Nephron (organoid): Measurements from ENCODE around the gene CITED4.

ENCODE experiments used
- H3K27ac Mint-ChIP-seq, 3 experiments: 2 replicates each; pipeline ENCODE4 v1.8.0; 2020; ENCODE audit warnings: mixed read lengths in 3 of 3, mild to moderate bottlenecking in 2 of 3, moderate library complexity in 1 of 3
- H3K27me3 Mint-ChIP-seq: 2 replicates; pipeline ENCODE4 v1.8.0; 2021; ENCODE audit warnings: low read depth, mild to moderate bottlenecking, moderate library complexity, mixed read lengths
- H3K36me3 Mint-ChIP-seq: 2 replicates; pipeline ENCODE4 v1.8.0; 2020; ENCODE audit warnings: low read depth, mixed read lengths
- H3K4me1 Mint-ChIP-seq: 2 replicates; pipeline ENCODE4 v1.8.0; 2020; ENCODE audit warnings: mixed read lengths
- H3K4me3 Mint-ChIP-seq, 3 experiments: 2 replicates each; pipeline ENCODE4 v1.8.0; 2020; ENCODE audit warnings: mild to moderate bottlenecking in 3 of 3, mixed read lengths in 3 of 3, moderate library complexity in 2 of 3
- H3K9me3 Mint-ChIP-seq: 2 replicates; pipeline ENCODE4 v1.8.0; 2020; ENCODE audit warnings: mixed read lengths
- CTCF ChIP-seq, 3 experiments: fragments of 200-600 bp; sonication (generic); IDR thresholded peaks; one replicate each; pipeline ENCODE4 v1.5.0; 2021; ENCODE audit warnings: antibody characterized with exemption in 3 of 3; ENCODE audit not compliant: unreplicated experiment in 3 of 3

The CITED4 gene

GRCh38 chr1:40906781-40907400 lies 44.7 kb upstream of the CITED4 start:
- Mint-ChIP-seq H3K4me3 (no peak overlapping the region), H3K36me3 (no peaks in the 10 kb centered on the region), H3K27ac (no peak overlapping the region), H3K27me3 (no peaks in the 10 kb centered on the region), H3K9me3 (no peaks in the 10 kb centered on the region), H3K4me1 (no peaks in the 10 kb centered on the region)
- no peak for TF ChIP-seq CTCF (IDR thresholded peaks at IDR 0.05; ENCODE audit: unreplicated experiment in 3 of 3)

GRCh38 chr1:40905061-40905460 lies 42.9 kb upstream of the CITED4 start:
- H3K27me3 Mint-ChIP-seq, result peaks cover 5% of the 10 kb centered on the region
- no peaks in the 10 kb centered on the region for H3K36me3 Mint-ChIP-seq
- no peaks in the 10 kb centered on the region for H3K4me1 Mint-ChIP-seq
- no peak for TF ChIP-seq CTCF (IDR thresholded peaks at IDR 0.05; ENCODE audit: unreplicated experiment in 3 of 3)
- no peak overlapping the region for H3K4me3 Mint-ChIP-seq
- no peak overlapping the region for H3K27ac Mint-ChIP-seq
- no peaks in the 10 kb centered on the region for H3K9me3 Mint-ChIP-seq

GRCh38 chr1:40903106-40903505 lies 40.9 kb upstream of the CITED4 start:
- TF ChIP-seq CTCF (IDR thresholded peaks at IDR 0.05; ENCODE audit: unreplicated experiment in 3 of 3), result no peak
- Mint-ChIP-seq H3K4me1 (no peaks in the 10 kb centered on the region), H3K4me3 (no peak overlapping the region), H3K36me3 (no peaks in the 10 kb centered on the region), H3K27ac (no peak overlapping the region), H3K9me3 (no peaks in the 10 kb centered on the region), H3K27me3 (peaks cover 10% of the 10 kb centered on the region)

- Mint-ChIP-seq H3K27ac (no peak overlapping the region), H3K36me3 (no peaks in the 10 kb centered on the region), H3K27me3 (peaks cover 10% of the 10 kb centered on the region), H3K9me3 (no peaks in the 10 kb centered on the region), H3K4me1 (no peaks in the 10 kb centered on the region), H3K4me3 (no peak overlapping the region)
- no peak for TF ChIP-seq CTCF (IDR thresholded peaks at IDR 0.05; ENCODE audit: unreplicated experiment in 3 of 3)
Measured at GRCh38 chr1:40901886-40902852, 40.0 kb upstream of the CITED4 start.

GRCh38 chr1:40899230-40899870 lies 37.2 kb upstream of the CITED4 start:
- H3K36me3 Mint-ChIP-seq, result no peaks in the 10 kb centered on the region
- peaks cover 14% of the 10 kb centered on the region for H3K27me3 Mint-ChIP-seq
- TF ChIP-seq CTCF (IDR thresholded peaks at IDR 0.05; ENCODE audit: unreplicated experiment in 3 of 3), result no peak
- no peak overlapping the region for H3K4me3 Mint-ChIP-seq
- H3K9me3 Mint-ChIP-seq, result peaks cover 11% of the 10 kb centered on the region
- H3K27ac Mint-ChIP-seq, result no peak overlapping the region
- no peaks in the 10 kb centered on the region for H3K4me1 Mint-ChIP-seq
